Liver (tissue), 9 donors: ENCODE data around the gene KLF18. TPM values are rescaled to one million over a fixed set of nuclear protein-coding genes. Genes with fewer than 3 reads are reported as not detected.

Experiments
- DNase-seq: peaks from one replicate; pipeline ENCODE4 v3.0.0-alpha.2; 2017; ENCODE audit warnings: low spot score
- H3K27ac ChIP-seq, 2 donors: one replicate each; pipeline ENCODE4 v1.7.0; 2013; ENCODE audit warnings: inconsistent platforms in 2 of 2, low read length in 2 of 2, control low read depth in 1 of 2, low read depth in 1 of 2, mild to moderate bottlenecking in 1 of 2
- H3K27me3 ChIP-seq, 4 donors: one replicate each; pipeline versions ENCODE4 v1.6.1 to v1.7.0; 2013; ENCODE audit warnings: low read length in 3 of 4, inconsistent platforms in 1 of 4, mild to moderate bottlenecking in 1 of 4, moderate library complexity in 1 of 4; ENCODE audit not compliant: control insufficient read depth in 4 of 4, insufficient read depth in 4 of 4
- H3K36me3 ChIP-seq, 4 donors: one replicate each; pipeline versions ENCODE4 v1.6.1 to v1.7.0; 2013; ENCODE audit warnings: low read length in 3 of 4, mild to moderate bottlenecking in 3 of 4, low read depth in 1 of 4, moderate library complexity in 1 of 4; ENCODE audit not compliant: control insufficient read depth in 4 of 4, insufficient read depth in 3 of 4
- H3K4me1 ChIP-seq, 4 donors: one replicate each; pipeline versions ENCODE4 v1.6.1 to v1.7.0; 2013; ENCODE audit warnings: low read length in 3 of 4, mild to moderate bottlenecking in 3 of 4, moderate library complexity in 1 of 4; ENCODE audit not compliant: control insufficient read depth in 4 of 4, insufficient read depth in 4 of 4
- H3K4me3 ChIP-seq, 3 donors: one replicate each; pipeline versions ENCODE4 v1.6.1 to v1.7.0; 2013; ENCODE audit warnings: low read length in 3 of 3, control low read depth in 1 of 3, low read depth in 1 of 3, mild to moderate bottlenecking in 1 of 3
- H3K9ac ChIP-seq, 2 donors: one replicate each; pipeline ENCODE4 v1.7.0; 2013; ENCODE audit warnings: low read length in 2 of 2, mild to moderate bottlenecking in 2 of 2, moderate library complexity in 2 of 2, control low read depth in 1 of 2, low read depth in 1 of 2
- H3K9me3 ChIP-seq, 4 donors: one replicate each; pipeline versions ENCODE4 v1.6.1 to v1.7.0; 2013; ENCODE audit warnings: low read length in 3 of 4; ENCODE audit not compliant: control insufficient read depth in 4 of 4
- EGR1 ChIP-seq, 2 donors: IDR thresholded peaks; 2 replicates each; pipeline ENCODE4 v1.6.1; 2016 to 2018; ENCODE audit warnings: antibody characterized with exemption in 2 of 2, low read depth in 2 of 2
- FOXA1 ChIP-seq: IDR thresholded peaks from 2 replicates; pipeline ENCODE4 v1.6.1; 2016; ENCODE audit warnings: antibody characterized with exemption
- GABPA ChIP-seq, 2 donors: IDR thresholded peaks in 1 of 2; conservative IDR thresholded peaks in 1 of 2; 2 replicates each; pipeline ENCODE4 v1.6.1; 2016; ENCODE audit warnings: antibody characterized with exemption in 2 of 2, mild to moderate bottlenecking in 1 of 2, moderate library complexity in 1 of 2
- HNF4A ChIP-seq, 2 donors: conservative IDR thresholded peaks; 2 replicates each; pipeline ENCODE4 v1.6.1; 2016; ENCODE audit warnings: antibody characterized with exemption in 2 of 2, mild to moderate bottlenecking in 2 of 2
- HNF4G ChIP-seq: IDR thresholded peaks from 2 replicates; pipeline ENCODE4 v1.6.1; 2016; ENCODE audit warnings: antibody characterized with exemption
- JUND ChIP-seq, 2 donors: IDR thresholded peaks; 2 replicates each; pipeline ENCODE4 v1.6.1; 2016; ENCODE audit warnings: antibody characterized with exemption in 2 of 2
- NR2F2 ChIP-seq: IDR thresholded peaks from 2 replicates; pipeline ENCODE4 v1.6.1; 2016; ENCODE audit warnings: antibody characterized with exemption
- RAD21 ChIP-seq, 2 donors: IDR thresholded peaks; 2 replicates each; pipeline ENCODE4 v1.6.1; 2016; ENCODE audit warnings: antibody characterized with exemption in 2 of 2, mild to moderate bottlenecking in 2 of 2
- RXRA ChIP-seq, 2 donors: IDR thresholded peaks; 2 replicates each; pipeline ENCODE4 v1.6.1; 2017 to 2018; ENCODE audit warnings: antibody characterized with exemption in 2 of 2, mild to moderate bottlenecking in 1 of 2
- SP1 ChIP-seq: IDR thresholded peaks from 2 replicates; pipeline ENCODE4 v1.6.1; 2018; ENCODE audit warnings: antibody characterized with exemption, mild to moderate bottlenecking
- TAF1 ChIP-seq: conservative IDR thresholded peaks from 2 replicates; pipeline ENCODE4 v1.6.1; 2016; ENCODE audit warnings: antibody characterized with exemption, mild to moderate bottlenecking
- YY1 ChIP-seq: IDR thresholded peaks from 2 replicates; pipeline ENCODE4 v1.6.1; 2016; ENCODE audit warnings: antibody characterized with exemption, mild to moderate bottlenecking
- WGBS: extraction: QIAGEN DNeasy Blood & Tissue Kit; methylation state at CpG from one replicate; pipeline ENCODE4 v1.1.7; 2013; 5-methylcytosine and 5-hydroxymethylcytosine counted together
- polyA plus RNA-seq, 2 donors: library from polyadenylated mRNA; stranded (reverse) in 1 of 2; unstranded in 1 of 2; fragments of 200-250 nt in 1 of 2; fragments of >200 nt in 1 of 2; fragmentation: Nextera tagmentation in 1 of 2; extraction: Ambion mirVana in 1 of 2; gene quantifications; one replicate each; pipeline versions ENCODE4 v1.2.1 to v1.2.3, GENCODE V29; 2013 to 2015
- total RNA-seq, 2 donors: library from RNA; depleted of rRNA; stranded (reverse); fragments of >200 nt; gene quantifications; one replicate each; pipeline ENCODE4 v1.2.3, GENCODE V29; 2014
- TF ChIP-seq, protein P1 (sequence below): fragments of 150-350 bp; IDR thresholded peaks from 2 replicates; pipeline ENCODE4 v1.5.1; 2017; ENCODE audit warnings: improper control_type of control experiment, low read depth, low read length; ENCODE audit not compliant: missing input control
- TF ChIP-seq, protein P2 (sequence below): IDR thresholded peaks from 2 replicates; pipeline ENCODE4 v1.6.1; 2016; ENCODE audit warnings: antibody characterized with exemption
- TF ChIP-seq, protein P3 (sequence below): IDR thresholded peaks from 2 replicates; pipeline ENCODE4 v1.6.1; 2016; ENCODE audit warnings: antibody characterized with exemption, mild to moderate bottlenecking
- TF ChIP-seq, protein P4 (sequence below): IDR thresholded peaks from 2 replicates; pipeline ENCODE4 v1.6.1; 2016; ENCODE audit warnings: antibody characterized with exemption
- donor health status: healthy.
- donor health status: healthy.
- donor health status: healthy.
- donor health status: healthy.
- donor health status: healthy.

KLF18 gene
- total and polyA plus RNA-seq, 4 donors = not detected

GRCh38 chr1:44110916-44111315 lies 30.5 kb downstream of the KLF18 start (continued):
- TF ChIP-seq, protein P1, sequence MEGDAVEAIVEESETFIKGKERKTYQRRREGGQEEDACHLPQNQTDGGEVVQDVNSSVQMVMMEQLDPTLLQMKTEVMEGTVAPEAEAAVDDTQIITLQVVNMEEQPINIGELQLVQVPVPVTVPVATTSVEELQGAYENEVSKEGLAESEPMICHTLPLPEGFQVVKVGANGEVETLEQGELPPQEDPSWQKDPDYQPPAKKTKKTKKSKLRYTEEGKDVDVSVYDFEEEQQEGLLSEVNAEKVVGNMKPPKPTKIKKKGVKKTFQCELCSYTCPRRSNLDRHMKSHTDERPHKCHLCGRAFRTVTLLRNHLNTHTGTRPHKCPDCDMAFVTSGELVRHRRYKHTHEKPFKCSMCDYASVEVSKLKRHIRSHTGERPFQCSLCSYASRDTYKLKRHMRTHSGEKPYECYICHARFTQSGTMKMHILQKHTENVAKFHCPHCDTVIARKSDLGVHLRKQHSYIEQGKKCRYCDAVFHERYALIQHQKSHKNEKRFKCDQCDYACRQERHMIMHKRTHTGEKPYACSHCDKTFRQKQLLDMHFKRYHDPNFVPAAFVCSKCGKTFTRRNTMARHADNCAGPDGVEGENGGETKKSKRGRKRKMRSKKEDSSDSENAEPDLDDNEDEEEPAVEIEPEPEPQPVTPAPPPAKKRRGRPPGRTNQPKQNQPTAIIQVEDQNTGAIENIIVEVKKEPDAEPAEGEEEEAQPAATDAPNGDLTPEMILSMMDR = no peak

DNA sequence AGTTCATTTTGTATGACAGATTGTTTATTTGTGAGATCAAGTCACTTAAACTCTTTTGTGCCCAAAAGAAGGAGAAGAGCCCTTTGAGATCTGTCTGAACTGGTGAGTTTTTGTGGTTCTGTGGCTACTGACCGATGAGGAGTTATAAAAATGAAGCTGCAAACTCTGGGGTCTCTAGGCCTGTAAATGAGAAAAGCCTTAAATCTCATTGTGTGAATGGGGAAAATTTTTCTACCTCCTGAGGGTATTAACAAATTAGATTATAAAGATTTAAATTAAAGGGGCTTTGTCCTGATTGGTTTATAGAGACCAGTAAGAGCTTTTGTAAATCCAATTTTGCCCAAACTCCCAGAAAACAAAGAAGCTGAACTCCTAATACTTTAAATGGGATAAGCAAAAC lies 32.5 kb downstream of the KLF18 start:
- no peak overlapping the region for H3K27ac ChIP-seq
- H3K9me3 ChIP-seq = peaks cover 0 to 1% (median 0%) of the 10 kb centered on the region in 4 donors
- no peak for DNase-seq
- no peaks in the 10 kb centered on the region for H3K4me1 ChIP-seq
- TF ChIP-seq SP1 (no peak), EGR1 (IDR thresholded peaks at IDR 0.05; ENCODE audit: low read depth in 2 of 2) (no peak), YY1 (no peak), RAD21 (IDR thresholded peaks at IDR 0.05) (no peak), NR2F2 (no peak), JUND (IDR thresholded peaks at IDR 0.05) (no peak)
- TF ChIP-seq, protein P2, sequence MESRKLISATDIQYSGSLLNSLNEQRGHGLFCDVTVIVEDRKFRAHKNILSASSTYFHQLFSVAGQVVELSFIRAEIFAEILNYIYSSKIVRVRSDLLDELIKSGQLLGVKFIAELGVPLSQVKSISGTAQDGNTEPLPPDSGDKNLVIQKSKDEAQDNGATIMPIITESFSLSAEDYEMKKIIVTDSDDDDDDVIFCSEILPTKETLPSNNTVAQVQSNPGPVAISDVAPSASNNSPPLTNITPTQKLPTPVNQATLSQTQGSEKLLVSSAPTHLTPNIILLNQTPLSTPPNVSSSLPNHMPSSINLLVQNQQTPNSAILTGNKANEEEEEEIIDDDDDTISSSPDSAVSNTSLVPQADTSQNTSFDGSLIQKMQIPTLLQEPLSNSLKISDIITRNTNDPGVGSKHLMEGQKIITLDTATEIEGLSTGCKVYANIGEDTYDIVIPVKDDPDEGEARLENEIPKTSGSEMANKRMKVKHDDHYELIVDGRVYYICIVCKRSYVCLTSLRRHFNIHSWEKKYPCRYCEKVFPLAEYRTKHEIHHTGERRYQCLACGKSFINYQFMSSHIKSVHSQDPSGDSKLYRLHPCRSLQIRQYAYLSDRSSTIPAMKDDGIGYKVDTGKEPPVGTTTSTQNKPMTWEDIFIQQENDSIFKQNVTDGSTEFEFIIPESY = no peak
- TF ChIP-seq, protein P1 = no peak
- 97% methylated on average over 1 of the region's 1 CpG for WGBS
- H3K27me3 ChIP-seq = no peaks in the 10 kb centered on the region
- H3K36me3 ChIP-seq = no peaks in the 10 kb centered on the region
- no peak overlapping the region for H3K9ac ChIP-seq
- no peak overlapping the region for H3K4me3 ChIP-seq

GRCh38 chr1:44108241-44108640 lies 33.2 kb downstream of the KLF18 start:
- no peak overlapping the region for H3K27ac ChIP-seq
- no peaks in the 10 kb centered on the region for H3K36me3 ChIP-seq
- 82% methylated on average over 1 of the region's 1 CpG for WGBS
- H3K9ac ChIP-seq = no peak overlapping the region
- H3K9me3 ChIP-seq = peaks cover 0 to 1% (median 0%) of the 10 kb centered on the region in 4 donors
- no peaks in the 10 kb centered on the region for H3K27me3 ChIP-seq
- no peak overlapping the region for H3K4me3 ChIP-seq
- DNase-seq = no peak
- H3K4me1 ChIP-seq = no peaks in the 10 kb centered on the region
- TF ChIP-seq, protein P2 = no peak
- TF ChIP-seq, protein P3, sequence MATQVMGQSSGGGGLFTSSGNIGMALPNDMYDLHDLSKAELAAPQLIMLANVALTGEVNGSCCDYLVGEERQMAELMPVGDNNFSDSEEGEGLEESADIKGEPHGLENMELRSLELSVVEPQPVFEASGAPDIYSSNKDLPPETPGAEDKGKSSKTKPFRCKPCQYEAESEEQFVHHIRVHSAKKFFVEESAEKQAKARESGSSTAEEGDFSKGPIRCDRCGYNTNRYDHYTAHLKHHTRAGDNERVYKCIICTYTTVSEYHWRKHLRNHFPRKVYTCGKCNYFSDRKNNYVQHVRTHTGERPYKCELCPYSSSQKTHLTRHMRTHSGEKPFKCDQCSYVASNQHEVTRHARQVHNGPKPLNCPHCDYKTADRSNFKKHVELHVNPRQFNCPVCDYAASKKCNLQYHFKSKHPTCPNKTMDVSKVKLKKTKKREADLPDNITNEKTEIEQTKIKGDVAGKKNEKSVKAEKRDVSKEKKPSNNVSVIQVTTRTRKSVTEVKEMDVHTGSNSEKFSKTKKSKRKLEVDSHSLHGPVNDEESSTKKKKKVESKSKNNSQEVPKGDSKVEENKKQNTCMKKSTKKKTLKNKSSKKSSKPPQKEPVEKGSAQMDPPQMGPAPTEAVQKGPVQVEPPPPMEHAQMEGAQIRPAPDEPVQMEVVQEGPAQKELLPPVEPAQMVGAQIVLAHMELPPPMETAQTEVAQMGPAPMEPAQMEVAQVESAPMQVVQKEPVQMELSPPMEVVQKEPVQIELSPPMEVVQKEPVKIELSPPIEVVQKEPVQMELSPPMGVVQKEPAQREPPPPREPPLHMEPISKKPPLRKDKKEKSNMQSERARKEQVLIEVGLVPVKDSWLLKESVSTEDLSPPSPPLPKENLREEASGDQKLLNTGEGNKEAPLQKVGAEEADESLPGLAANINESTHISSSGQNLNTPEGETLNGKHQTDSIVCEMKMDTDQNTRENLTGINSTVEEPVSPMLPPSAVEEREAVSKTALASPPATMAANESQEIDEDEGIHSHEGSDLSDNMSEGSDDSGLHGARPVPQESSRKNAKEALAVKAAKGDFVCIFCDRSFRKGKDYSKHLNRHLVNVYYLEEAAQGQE = no peak
- TF ChIP-seq NR2F2 (no peak), TAF1 (no peak), RXRA (IDR thresholded peaks at IDR 0.05) (no peak), EGR1 (IDR thresholded peaks at IDR 0.05; ENCODE audit: low read depth in 2 of 2) (no peak), FOXA1 (no peak), GABPA (IDR thresholded peaks at IDR 0.05 in 1 of 2, conservative IDR thresholded peaks at IDR 0.05 in 1 of 2) (no peak), JUND (IDR thresholded peaks at IDR 0.05) (no peak), HNF4G (no peak), SP1 (no peak), HNF4A (conservative IDR thresholded peaks at IDR 0.05) (no peak)
- TF ChIP-seq, protein P4, sequence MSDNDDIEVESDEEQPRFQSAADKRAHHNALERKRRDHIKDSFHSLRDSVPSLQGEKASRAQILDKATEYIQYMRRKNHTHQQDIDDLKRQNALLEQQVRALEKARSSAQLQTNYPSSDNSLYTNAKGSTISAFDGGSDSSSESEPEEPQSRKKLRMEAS = no peak
